A549 (cell line): ENCODE results near the gene CCDC54. TPM values are rescaled to one million over a fixed set of nuclear protein-coding genes. Genes with fewer than 3 reads are reported as not detected.

Experiments
- ATAC-seq, 2 experiments: fragments of 200-7000 bp in 1 of 2; fragments of >200 bp in 1 of 2; cut with Nextera tagmentation in 1 of 2; cut with Tn5 transposase in 1 of 2; 3 replicates each; pipeline versions ENCODE4 v1.8.0 to v1.9.1; 2018 to 2020; ENCODE audit warnings: mild to moderate bottlenecking in 1 of 2, moderate library complexity in 1 of 2
- CTCF ChIA-PET: fragments of 300-600 bp; sonication (Branson Sonifier 250); formaldehyde crosslinking; extraction: SDS; loops from one replicate; lab custom pipeline; 2021; ENCODE audit warnings: antibody characterized with exemption, inconsistent platforms; lab: Yijun Ruan, JAX
- POLR2A ChIA-PET: fragments of 350-600 bp; formaldehyde crosslinking; extraction: SDS; loops from one replicate; lab custom pipeline; 2021; ENCODE audit warnings: antibody characterized with exemption, inconsistent platforms; lab: Yijun Ruan, JAX
- DNase-seq, 2 experiments: peaks; one replicate each; pipeline versions ENCODE4 v3.0.0 to v3.0.0-alpha.2; 2011 to 2016; ENCODE audit warnings: low read depth in 1 of 2, low spot score in 1 of 2
- FAIRE-seq: peaks from 2 replicates; lab custom pipeline; 2011; peaks lifted over from hg19 to GRCh38; lab: Jason Lieb, UNC
- H3K27ac ChIP-seq, 2 experiments: fragments of >200 bp; sonication (Bioruptor Twin); formaldehyde crosslinking; 3 replicates each; pipeline ENCODE4 v1.5.1; 2016 to 2017
- H3K4me1 ChIP-seq: fragments of >200 bp; sonication (Bioruptor Twin); formaldehyde crosslinking; 3 replicates; pipeline ENCODE4 v1.6.1; 2016
- H3K4me2 ChIP-seq: fragments of >200 bp; sonication (Bioruptor Twin); formaldehyde crosslinking; 3 replicates; pipeline ENCODE4 v1.6.1; 2016
- H3K4me3 ChIP-seq: fragments of >200 bp; sonication (Bioruptor Twin); formaldehyde crosslinking; 3 replicates; pipeline ENCODE4 v1.5.1; 2016
- H3K9me3 ChIP-seq: fragments of >200 bp; sonication (Bioruptor Twin); formaldehyde crosslinking; 3 replicates; pipeline ENCODE4 v1.6.1; 2016
- BHLHE40 ChIP-seq: IDR thresholded peaks from 2 replicates; pipeline ENCODE4 v1.6.1; 2012; ENCODE audit warnings: low read depth, low read length, inconsistent platforms
- CBX2 ChIP-seq: fragments of 200-600 bp; sonication (generic); IDR thresholded peaks from 2 replicates; pipeline ENCODE4 v1.6.1; 2016; ENCODE audit warnings: low read depth, mild to moderate bottlenecking, borderline replicate concordance
- CHD2 ChIP-seq: fragments of 150-350 bp; IDR thresholded peaks from 2 replicates; pipeline ENCODE4 v1.6.1; 2014; ENCODE audit warnings: low read length; ENCODE audit not compliant: partially characterized antibody
- CHD4 ChIP-seq: fragments of 200-600 bp; sonication (generic); IDR thresholded peaks from 2 replicates; pipeline ENCODE4 v1.6.1; 2016; ENCODE audit warnings: antibody characterized with exemption, mild to moderate bottlenecking, borderline replicate concordance
- FOSB ChIP-seq: fragments of 250-450 bp; sonication (Bioruptor Pico); IDR thresholded peaks from 2 replicates; pipeline ENCODE4 v1.5.0; 2020; ENCODE audit warnings: mild to moderate bottlenecking, moderate library complexity
- FOSL2 ChIP-seq, 2 experiments: fragments of 450-650 bp in 1 of 2; fragments of >200 bp in 1 of 2; sonication (Bioruptor Twin) in 1 of 2; formaldehyde crosslinking; IDR thresholded peaks; 2 replicates each; pipeline versions ENCODE4 v1.5.0 to v1.6.1; 2016 to 2020; ENCODE audit warnings: mild to moderate bottlenecking in 1 of 2, moderate library complexity in 1 of 2
- FOXS1 ChIP-seq: fragments of 250-450 bp; sonication (Bioruptor Pico); IDR thresholded peaks from 2 replicates; pipeline ENCODE4 v1.5.0; 2020; ENCODE audit warnings: mild to moderate bottlenecking, moderate library complexity
- HOXB5 ChIP-seq: fragments of 250-450 bp; sonication (Bioruptor Pico); IDR thresholded peaks from 2 replicates; pipeline ENCODE4 v1.5.0; 2020; ENCODE audit warnings: mild to moderate bottlenecking, moderate library complexity
- JUN ChIP-seq, 2 experiments: fragments of >200 bp; sonication (Bioruptor Twin); formaldehyde crosslinking; IDR thresholded peaks; 2 replicates in 1 of 2; 3 replicates in 1 of 2; pipeline ENCODE4 v1.6.1; 2016 to 2017
- KDM1A ChIP-seq: fragments of 200-600 bp; sonication (generic); IDR thresholded peaks from 2 replicates; pipeline ENCODE4 v1.6.1; 2016; ENCODE audit warnings: low read depth, mild to moderate bottlenecking
- MAFK ChIP-seq: fragments of 450-650 bp; IDR thresholded peaks from 2 replicates; pipeline ENCODE4 v1.6.1; 2014; ENCODE audit not compliant: partially characterized antibody
- MYC ChIP-seq: IDR thresholded peaks from 2 replicates; pipeline ENCODE4 v1.6.1; 2012; ENCODE audit warnings: mild to moderate bottlenecking, inconsistent platforms, low read length, improper control_type of control experiment, borderline replicate concordance
- NFE2L2 ChIP-seq: fragments of 150-350 bp; conservative IDR thresholded peaks from 2 replicates; pipeline ENCODE4 v1.6.1; 2014; ENCODE audit warnings: low read length
- NR3C1 ChIP-seq: fragments of >200 bp; sonication (Bioruptor Twin); formaldehyde crosslinking; IDR thresholded peaks from 3 replicates; pipeline ENCODE4 v1.6.1; 2017
- POLR2AphosphoS2 ChIP-seq: conservative IDR thresholded peaks from 2 replicates; pipeline ENCODE4 v1.6.1; 2012; ENCODE audit warnings: low read length, improper control_type of control experiment, inconsistent platforms
- RAD21 ChIP-seq, 2 experiments: fragments of >200 bp in 1 of 2; sonication (Bioruptor Twin) in 1 of 2; formaldehyde crosslinking in 1 of 2; IDR thresholded peaks in 1 of 2; conservative IDR thresholded peaks in 1 of 2; 2 replicates in 1 of 2; 3 replicates in 1 of 2; pipeline ENCODE4 v1.6.1; 2012 to 2018; ENCODE audit warnings: inconsistent platforms in 1 of 2
- RFX5 ChIP-seq: fragments of 450-650 bp; IDR thresholded peaks from 2 replicates; pipeline ENCODE4 v1.7.1; 2014; ENCODE audit warnings: antibody characterized with exemption, mild to moderate bottlenecking, moderate library complexity
- TFCP2L1 ChIP-seq: fragments of 250-450 bp; sonication (Bioruptor Pico); IDR thresholded peaks from 2 replicates; pipeline ENCODE4 v1.5.0; 2021; ENCODE audit warnings: mild to moderate bottlenecking
- ZC3H11A ChIP-seq: fragments of 450-650 bp; IDR thresholded peaks from 2 replicates; pipeline ENCODE4 v1.6.1; 2014; ENCODE audit warnings: antibody characterized with exemption, mild to moderate bottlenecking
- ZNF302 ChIP-seq: fragments of 250-450 bp; sonication (Bioruptor Pico); IDR thresholded peaks from 2 replicates; pipeline ENCODE4 v1.9.0; 2021; ENCODE audit warnings: inconsistent platforms, mild to moderate bottlenecking, moderate library complexity
- WGBS: methylation state at CpG from one replicate; pipeline ENCODE4 v1.1.6; 2017; ENCODE audit errors: missing lambda C conversion rate; 5-methylcytosine and 5-hydroxymethylcytosine counted together
- polyA plus RNA-seq, 4 experiments: library from polyadenylated mRNA; depleted of rRNA in 3 of 4; stranded (reverse); fragments of >200 nt; fragmentation: RNase III in 1 of 4; extraction: RNeasy Plus Mini Kit Qiagen cat#74134 plus additional on column Dnase treatment in 1 of 4; gene quantifications; 2 replicates in 3 of 4; 3 replicates in 1 of 4; pipeline ENCODE4 v1.2.3, GENCODE V29; 2011 to 2017
- TF ChIP-seq, protein P1 (sequence below): fragments of 200-600 bp; sonication (generic); IDR thresholded peaks from 2 replicates; pipeline ENCODE4 v1.6.1; 2016; ENCODE audit warnings: antibody characterized with exemption, mild to moderate bottlenecking, moderate library complexity
- TF ChIP-seq, protein P2 (sequence below): fragments of >200 bp; sonication (Bioruptor Twin); formaldehyde crosslinking; IDR thresholded peaks from 3 replicates; pipeline ENCODE4 v1.5.1; 2016
- TF ChIP-seq, protein P3 (sequence below): fragments of 450-650 bp; IDR thresholded peaks from 2 replicates; pipeline ENCODE4 v1.6.1; 2014; ENCODE audit warnings: antibody characterized with exemption
- TF ChIP-seq, protein P4 (sequence below): fragments of 250-450 bp; sonication (Bioruptor Pico); IDR thresholded peaks from 2 replicates; pipeline ENCODE4 v1.5.0; 2020; ENCODE audit warnings: low read depth, mild to moderate bottlenecking, moderate library complexity
- TF ChIP-seq, protein P5 (sequence below): fragments of >200 bp; sonication (Bioruptor Twin); formaldehyde crosslinking; IDR thresholded peaks from 3 replicates; pipeline ENCODE4 v1.6.1; 2016

Gene CCDC54
- polyA plus RNA-seq, 2 of the 4 experiments (the other 2 are of a cell fraction), result not detected

DNA sequence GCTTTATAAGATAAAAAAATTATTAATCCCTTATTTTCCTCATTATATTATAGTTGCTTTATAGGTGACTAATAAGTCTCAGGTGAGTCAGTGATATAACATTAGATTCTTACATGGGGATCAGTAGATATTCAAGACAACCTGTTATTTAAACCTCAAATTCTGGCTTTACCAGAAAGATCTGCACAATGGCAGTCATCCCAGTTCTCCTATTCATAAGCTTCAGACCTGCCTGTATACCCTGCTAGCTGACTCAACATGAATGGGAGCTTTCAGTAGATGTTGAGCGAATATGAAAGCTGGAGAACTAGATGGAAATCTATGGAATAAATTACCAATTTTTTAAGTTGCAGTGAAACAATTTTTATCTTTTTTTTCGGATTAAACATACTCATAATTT is 20.5 kb upstream of the CCDC54 start:
- Histone ChIP-seq H3K4me1 (no peaks in the 10 kb centered on the region), H3K4me2 (no peak overlapping the region), H3K4me3 (no peak overlapping the region), H3K27ac (no peak overlapping the region), H3K9me3 (no peaks in the 10 kb centered on the region)
- DNase-seq, result no peak
- POLR2A ChIA-PET, result no interaction called here
- WGBS, result 47% methylated on average over 2 of the region's 2 CpGs
- no peak for ATAC-seq
- TF ChIP-seq TFCP2L1 (CRISPR knock-in tag), result no peak
- TF ChIP-seq MYC, result no peak
- no peak for TF ChIP-seq CHD4
- TF ChIP-seq, protein P1, sequence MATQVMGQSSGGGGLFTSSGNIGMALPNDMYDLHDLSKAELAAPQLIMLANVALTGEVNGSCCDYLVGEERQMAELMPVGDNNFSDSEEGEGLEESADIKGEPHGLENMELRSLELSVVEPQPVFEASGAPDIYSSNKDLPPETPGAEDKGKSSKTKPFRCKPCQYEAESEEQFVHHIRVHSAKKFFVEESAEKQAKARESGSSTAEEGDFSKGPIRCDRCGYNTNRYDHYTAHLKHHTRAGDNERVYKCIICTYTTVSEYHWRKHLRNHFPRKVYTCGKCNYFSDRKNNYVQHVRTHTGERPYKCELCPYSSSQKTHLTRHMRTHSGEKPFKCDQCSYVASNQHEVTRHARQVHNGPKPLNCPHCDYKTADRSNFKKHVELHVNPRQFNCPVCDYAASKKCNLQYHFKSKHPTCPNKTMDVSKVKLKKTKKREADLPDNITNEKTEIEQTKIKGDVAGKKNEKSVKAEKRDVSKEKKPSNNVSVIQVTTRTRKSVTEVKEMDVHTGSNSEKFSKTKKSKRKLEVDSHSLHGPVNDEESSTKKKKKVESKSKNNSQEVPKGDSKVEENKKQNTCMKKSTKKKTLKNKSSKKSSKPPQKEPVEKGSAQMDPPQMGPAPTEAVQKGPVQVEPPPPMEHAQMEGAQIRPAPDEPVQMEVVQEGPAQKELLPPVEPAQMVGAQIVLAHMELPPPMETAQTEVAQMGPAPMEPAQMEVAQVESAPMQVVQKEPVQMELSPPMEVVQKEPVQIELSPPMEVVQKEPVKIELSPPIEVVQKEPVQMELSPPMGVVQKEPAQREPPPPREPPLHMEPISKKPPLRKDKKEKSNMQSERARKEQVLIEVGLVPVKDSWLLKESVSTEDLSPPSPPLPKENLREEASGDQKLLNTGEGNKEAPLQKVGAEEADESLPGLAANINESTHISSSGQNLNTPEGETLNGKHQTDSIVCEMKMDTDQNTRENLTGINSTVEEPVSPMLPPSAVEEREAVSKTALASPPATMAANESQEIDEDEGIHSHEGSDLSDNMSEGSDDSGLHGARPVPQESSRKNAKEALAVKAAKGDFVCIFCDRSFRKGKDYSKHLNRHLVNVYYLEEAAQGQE, result no peak
- TF ChIP-seq HOXB5 (CRISPR knock-in tag), result no peak
- TF ChIP-seq POLR2AphosphoS2, result no peak
- TF ChIP-seq, protein P2, sequence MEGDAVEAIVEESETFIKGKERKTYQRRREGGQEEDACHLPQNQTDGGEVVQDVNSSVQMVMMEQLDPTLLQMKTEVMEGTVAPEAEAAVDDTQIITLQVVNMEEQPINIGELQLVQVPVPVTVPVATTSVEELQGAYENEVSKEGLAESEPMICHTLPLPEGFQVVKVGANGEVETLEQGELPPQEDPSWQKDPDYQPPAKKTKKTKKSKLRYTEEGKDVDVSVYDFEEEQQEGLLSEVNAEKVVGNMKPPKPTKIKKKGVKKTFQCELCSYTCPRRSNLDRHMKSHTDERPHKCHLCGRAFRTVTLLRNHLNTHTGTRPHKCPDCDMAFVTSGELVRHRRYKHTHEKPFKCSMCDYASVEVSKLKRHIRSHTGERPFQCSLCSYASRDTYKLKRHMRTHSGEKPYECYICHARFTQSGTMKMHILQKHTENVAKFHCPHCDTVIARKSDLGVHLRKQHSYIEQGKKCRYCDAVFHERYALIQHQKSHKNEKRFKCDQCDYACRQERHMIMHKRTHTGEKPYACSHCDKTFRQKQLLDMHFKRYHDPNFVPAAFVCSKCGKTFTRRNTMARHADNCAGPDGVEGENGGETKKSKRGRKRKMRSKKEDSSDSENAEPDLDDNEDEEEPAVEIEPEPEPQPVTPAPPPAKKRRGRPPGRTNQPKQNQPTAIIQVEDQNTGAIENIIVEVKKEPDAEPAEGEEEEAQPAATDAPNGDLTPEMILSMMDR, result no peak
- TF ChIP-seq, protein P3, sequence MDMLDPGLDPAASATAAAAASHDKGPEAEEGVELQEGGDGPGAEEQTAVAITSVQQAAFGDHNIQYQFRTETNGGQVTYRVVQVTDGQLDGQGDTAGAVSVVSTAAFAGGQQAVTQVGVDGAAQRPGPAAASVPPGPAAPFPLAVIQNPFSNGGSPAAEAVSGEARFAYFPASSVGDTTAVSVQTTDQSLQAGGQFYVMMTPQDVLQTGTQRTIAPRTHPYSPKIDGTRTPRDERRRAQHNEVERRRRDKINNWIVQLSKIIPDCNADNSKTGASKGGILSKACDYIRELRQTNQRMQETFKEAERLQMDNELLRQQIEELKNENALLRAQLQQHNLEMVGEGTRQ, result no peak
- TF ChIP-seq, protein P4, sequence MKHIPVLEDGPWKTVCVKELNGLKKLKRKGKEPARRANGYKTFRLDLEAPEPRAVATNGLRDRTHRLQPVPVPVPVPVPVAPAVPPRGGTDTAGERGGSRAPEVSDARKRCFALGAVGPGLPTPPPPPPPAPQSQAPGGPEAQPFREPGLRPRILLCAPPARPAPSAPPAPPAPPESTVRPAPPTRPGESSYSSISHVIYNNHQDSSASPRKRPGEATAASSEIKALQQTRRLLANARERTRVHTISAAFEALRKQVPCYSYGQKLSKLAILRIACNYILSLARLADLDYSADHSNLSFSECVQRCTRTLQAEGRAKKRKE (CRISPR knock-in tag), result no peak
- no peak for TF ChIP-seq FOXS1 (CRISPR knock-in tag)
- no peak for TF ChIP-seq KDM1A
- TF ChIP-seq NR3C1, result no peak
- no peak for TF ChIP-seq JUN (IDR thresholded peaks at IDR 0.05)
- no peak for TF ChIP-seq NFE2L2
- no peak for TF ChIP-seq CHD2
- no peak for TF ChIP-seq CBX2
- no peak for TF ChIP-seq MAFK
- no peak for TF ChIP-seq RFX5
- TF ChIP-seq FOSL2 (IDR thresholded peaks at IDR 0.05), result no peak
- no peak for TF ChIP-seq FOSL2 (CRISPR knock-in tag; IDR thresholded peaks at IDR 0.05)
- TF ChIP-seq FOSB (CRISPR knock-in tag), result no peak
- TF ChIP-seq, all 56 proteins: peak for 0
- CTCF ChIA-PET, result interaction anchor here (0.7 kb wide), 1 partner anchor 72 kb away, joined by 4 read pairs; no protein-coding TSS in a partner anchor
- FAIRE-seq, result no peak

DNA sequence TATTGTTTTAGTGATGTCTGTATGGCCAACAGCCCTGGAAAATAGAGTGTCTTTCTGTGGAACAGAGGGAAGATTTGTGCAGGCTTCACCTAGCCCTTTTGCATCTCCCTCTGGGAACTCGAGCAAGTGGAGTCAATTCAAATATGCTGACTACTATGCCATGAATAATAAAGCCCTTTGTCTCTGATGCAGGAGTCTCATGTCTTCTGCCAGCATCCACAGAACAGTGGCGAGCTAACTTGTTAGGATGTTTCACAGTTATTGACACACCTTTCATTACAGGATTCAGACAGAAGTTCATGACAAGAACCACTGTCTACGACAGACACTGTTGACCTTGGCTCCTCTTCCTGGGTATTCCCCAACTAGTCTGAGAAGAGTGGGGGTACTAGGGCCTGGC is 15.6 kb upstream of the CCDC54 start:
- 43% methylated on average over 3 of the region's 3 CpGs for WGBS
- Histone ChIP-seq H3K27ac (no peak overlapping the region), H3K4me2 (no peak overlapping the region), H3K4me3 (no peak overlapping the region), H3K4me1 (no peaks in the 10 kb centered on the region), H3K9me3 (no peaks in the 10 kb centered on the region)
- no peak for ATAC-seq
- ChIA-PET CTCF (interaction anchor here (1.0 to 1.5 kb wide), 3 partner anchors 10 to 90 kb away, joined by 3 to 5 read pairs (median 4); no protein-coding TSS in a partner anchor), POLR2A (no interaction called here)
- no peak for DNase-seq
- no peak for TF ChIP-seq CHD4
- no peak for TF ChIP-seq ZNF302 (CRISPR knock-in tag)
- TF ChIP-seq BHLHE40, result no peak
- TF ChIP-seq RAD21 (conservative IDR thresholded peaks at IDR 0.05 in 1 of 2, IDR thresholded peaks at IDR 0.05 in 1 of 2), result no peak
- TF ChIP-seq, protein P5, sequence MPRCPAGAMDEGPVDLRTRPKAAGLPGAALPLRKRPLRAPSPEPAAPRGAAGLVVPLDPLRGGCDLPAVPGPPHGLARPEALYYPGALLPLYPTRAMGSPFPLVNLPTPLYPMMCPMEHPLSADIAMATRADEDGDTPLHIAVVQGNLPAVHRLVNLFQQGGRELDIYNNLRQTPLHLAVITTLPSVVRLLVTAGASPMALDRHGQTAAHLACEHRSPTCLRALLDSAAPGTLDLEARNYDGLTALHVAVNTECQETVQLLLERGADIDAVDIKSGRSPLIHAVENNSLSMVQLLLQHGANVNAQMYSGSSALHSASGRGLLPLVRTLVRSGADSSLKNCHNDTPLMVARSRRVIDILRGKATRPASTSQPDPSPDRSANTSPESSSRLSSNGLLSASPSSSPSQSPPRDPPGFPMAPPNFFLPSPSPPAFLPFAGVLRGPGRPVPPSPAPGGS, result no peak
- TF ChIP-seq ZC3H11A, result no peak
- TF ChIP-seq CBX2, result no peak
- FAIRE-seq, result no peak
